Kidney (tissue), 14 donors: ENCODE data around the gene TENT4B. TPM values are rescaled to one million over a fixed set of nuclear protein-coding genes. Genes with fewer than 3 reads are reported as not detected.
A peak's percentile ranks its signal among the peaks of the same experiment; 100 is the strongest.

Experiments used
- DNase-seq, 5 donors: peaks; one replicate each; pipeline ENCODE4 v3.0.0-alpha.2; 2013 to 2020
- FAIRE-seq: peaks from 2 replicates; lab custom pipeline; 2012; peaks lifted over from hg19 to GRCh38; lab: Jason Lieb, UNC
- H3K27ac ChIP-seq, 2 donors: one replicate each; pipeline ENCODE4 v1.7.0; 2013; ENCODE audit warnings: low read depth in 2 of 2, low read length in 2 of 2, inconsistent platforms in 1 of 2
- H3K27me3 ChIP-seq: one replicate; pipeline ENCODE4 v1.7.1; 2013; ENCODE audit warnings: low read length, inconsistent platforms; ENCODE audit not compliant: control insufficient read depth, insufficient read depth
- H3K36me3 ChIP-seq, 3 donors: one replicate each; pipeline versions ENCODE4 v1.7.0 to v1.7.1; 2013; ENCODE audit warnings: low read length in 3 of 3, control low read depth in 1 of 3, inconsistent platforms in 1 of 3; ENCODE audit not compliant: insufficient read depth in 3 of 3, control insufficient read depth in 2 of 3
- H3K4me1 ChIP-seq, 3 donors: one replicate each; pipeline versions ENCODE4 v1.7.0 to v1.7.1; 2013; ENCODE audit warnings: low read length in 3 of 3, inconsistent platforms in 1 of 3, low read depth in 1 of 3; ENCODE audit not compliant: control insufficient read depth in 2 of 3, insufficient read depth in 2 of 3
- H3K4me3 ChIP-seq, 3 donors: one replicate each; pipeline versions ENCODE4 v1.7.0 to v1.8.1; 2013; ENCODE audit warnings: low read length in 3 of 3, control low read depth in 1 of 3, inconsistent platforms in 1 of 3
- H3K9ac ChIP-seq, 3 donors: one replicate each; pipeline versions ENCODE4 v1.7.0 to v1.7.1; 2013; ENCODE audit warnings: low read length in 3 of 3, control low read depth in 1 of 3, inconsistent platforms in 1 of 3
- H3K9me3 ChIP-seq, 3 donors: one replicate each; pipeline versions ENCODE4 v1.7.0 to v1.7.1; 2013; ENCODE audit warnings: low read length in 3 of 3, control low read depth in 1 of 3, inconsistent platforms in 1 of 3; ENCODE audit not compliant: control insufficient read depth in 2 of 3, insufficient read depth in 1 of 3
- CTCF ChIP-seq: IDR thresholded peaks from 3 replicates; pipeline ENCODE4 v1.5.1; 2012; ENCODE audit warnings: mild to moderate bottlenecking, moderate library complexity, borderline replicate concordance; ENCODE audit not compliant: insufficient read depth; ENCODE audit errors: extremely low read depth
- intact Hi-C: fragments of 100-400 bp; cut with DNase I; formaldehyde crosslinking; loops from one replicate; pipeline ENCODE4 v1.11.1; 2022
- polyA plus RNA-seq: library from polyadenylated mRNA; stranded (reverse); fragments of 350-450 nt; fragmentation: Illumina TruSeq; extraction: RNeasy Lipid Tissue Mini Kit (QIAGEN cat#74804); gene quantifications from one replicate; pipeline ENCODE4 v1.2.3, GENCODE V29; 2014; ENCODE audit warnings: low read depth, low replicate concordance; ENCODE audit not compliant: insufficient read depth
- total RNA-seq: library from RNA; stranded (reverse); fragmentation: NEBNext Ultra II Directional; extraction: Animal tissue kit (Norgen Biotek cat#: 25700); gene quantifications from one replicate; pipeline ENCODE4 v1.2.1, GENCODE V29; 2021
- donor health status: control.
- donor health status: control.
- donor health status: control.
- donor health status: control.
- donor health status: control.
- donor health status: DM: yes; HTN: yes; CAD: no.
- donor health status: Normal renal cell carcinoma (clear cell type).

The TENT4B gene
- total and polyA plus RNA-seq, 2 donors from 2014 or later: 4.7 to 13.2 TPM

- no peaks in the 10 kb centered on the region for H3K36me3 ChIP-seq
- no peak for FAIRE-seq
- H3K4me3 ChIP-seq: no peak overlapping the region
- H3K4me1 ChIP-seq: peaks cover 6 to 8% (median 8%) of the 10 kb centered on the region in 3 donors
- no peaks in the 10 kb centered on the region for H3K9me3 ChIP-seq
- no peaks in the 10 kb centered on the region for H3K27me3 ChIP-seq
- no peak overlapping the region for H3K9ac ChIP-seq
- H3K27ac ChIP-seq: no peak overlapping the region
- intact Hi-C loops: no loop called here
- DNase-seq: no peak
- TF ChIP-seq CTCF: no peak
These were observed 29.3 kb downstream of the TENT4B start for GRCh38 chr16:50182441-50182840.

GRCh38 chr16:50183316-50183715 lies 30.2 kb downstream of the TENT4B start:
- no peak for TF ChIP-seq CTCF
- H3K4me1 ChIP-seq: peaks cover 6 to 8% (median 8%) of the 10 kb centered on the region in 3 donors
- FAIRE-seq: no peak

GRCh38 chr16:50185005-50185505 lies 31.9 kb downstream of the TENT4B start:
- Histone ChIP-seq H3K9me3 (no peaks in the 10 kb centered on the region), H3K4me1 (peaks cover 6 to 11% (median 8%) of the 10 kb centered on the region in 3 donors), H3K36me3 (no peaks in the 10 kb centered on the region), H3K9ac (peak overlapping the region in 1 of 3 donors; percentile 13), H3K27ac (peak overlapping the region; percentile 79 to 91), H3K4me3 (peak overlapping the region in 2 of 3 donors; percentile 38 to 43), H3K27me3 (no peaks in the 10 kb centered on the region)
- TF ChIP-seq CTCF: no peak
- DNase-seq (peak in 2 of 5 donors; percentile 69 to 76), FAIRE-seq (peak; percentile 95)
- intact Hi-C loops: no loop called here

More at GRCh38 chr16:50183316-50183715, 30.2 kb downstream of the TENT4B start:
- H3K27me3 ChIP-seq: no peaks in the 10 kb centered on the region
- intact Hi-C loops: no loop called here
- no peak overlapping the region for H3K9ac ChIP-seq
- H3K9me3 ChIP-seq: no peaks in the 10 kb centered on the region
- H3K4me3 ChIP-seq: no peak overlapping the region
- peak overlapping the region in 1 of 2 donors; percentile 45 for H3K27ac ChIP-seq
- H3K36me3 ChIP-seq: no peaks in the 10 kb centered on the region
- no peak for DNase-seq

GRCh38 chr16:50188619-50189136 lies 35.6 kb downstream of the TENT4B start:
- no peak for TF ChIP-seq CTCF
- Histone ChIP-seq H3K27me3 (no peaks in the 10 kb centered on the region), H3K27ac (no peak overlapping the region), H3K4me3 (no peak overlapping the region), H3K4me1 (peaks cover 6 to 15% (median 8%) of the 10 kb centered on the region in 3 donors), H3K9ac (no peak overlapping the region), H3K9me3 (no peaks in the 10 kb centered on the region), H3K36me3 (no peaks in the 10 kb centered on the region)
- FAIRE-seq (no peak), DNase-seq (no peak)
- intact Hi-C loops: no loop called here
